DMS114 treated with DMSO at 0.1 percent for 48 hours (cell line): ENCODE data around the gene PPP5C.
"Not testable (repeated sequence)": the region's sequence is repeated elsewhere in the genome, so short reads cannot be mapped to it uniquely, and the experiment has no call there.

Source experiments
- DNase-seq: peaks from one replicate; lab custom pipeline; 2025; ENCODE audit not compliant: unreplicated experiment; lab: John Stamatoyannopoulos, UW

PPP5C gene

GRCh38 chr19:46383846-46384245 lies 37.0 kb downstream of the PPP5C start:
- DNase-seq: no peak

GRCh38 chr19:46384396-46384795 lies 37.5 kb downstream of the PPP5C start:
- DNase-seq: no peak

- DNase-seq: no peak
These were observed 38.7 kb downstream of the PPP5C start for GRCh38 chr19:46385636-46386035.

- no peak for DNase-seq
These were observed 39.3 kb downstream of the PPP5C start for GRCh38 chr19:46386151-46386550.

- no peak for DNase-seq
These were observed 40.3 kb downstream of the PPP5C start for GRCh38 chr19:46386996-46387712.

GRCh38 chr19:46387713-46388130 lies 40.8 kb downstream of the PPP5C start:
- no peak for DNase-seq

GRCh38 chr19:46388311-46389095 lies 41.6 kb downstream of the PPP5C start:
- no peak for DNase-seq

GRCh38 chr19:46390121-46390858 lies 43.4 kb downstream of the PPP5C start:
- no peak for DNase-seq

GRCh38 chr19:46390866-46391265 lies 44.0 kb downstream of the PPP5C start:
- DNase-seq: no peak

GRCh38 chr19:46391296-46392251 lies 44.7 kb downstream of the PPP5C start:
- DNase-seq: no peak

- DNase-seq: no peak
These were observed 45.4 kb downstream of the PPP5C start for GRCh38 chr19:46392252-46392801.

- no peak for DNase-seq
These were observed 46.0 kb downstream of the PPP5C start for GRCh38 chr19:46392837-46393236.

- DNase-seq: no peak
These were observed 46.8 kb downstream of the PPP5C start for GRCh38 chr19:46393456-46394401.

GRCh38 chr19:46394402-46394797 lies 47.5 kb downstream of the PPP5C start:
- DNase-seq: no peak

- not testable (repeated sequence) for DNase-seq
These were observed 51.1 kb downstream of the PPP5C start for GRCh38 chr19:46397801-46398479.

- no peak for DNase-seq
These were observed 55.8 kb downstream of the PPP5C start for GRCh38 chr19:46402725-46403124.

- no peak for DNase-seq
These were observed 57.3 kb downstream of the PPP5C start for GRCh38 chr19:46404055-46404752.
